Activated T-cell treated with anti-CD3 and anti-CD28 coated beads, Interleukin-2, amount 50 U/mL, for 1 hour (primary cell): Measurements from ENCODE around the gene ROBO1.

Source experiments
- DNase-seq: peaks from one replicate; pipeline ENCODE4 v3.0.0-alpha.2; 2020

The ROBO1 gene

GRCh38 chr3:78820542-78820941, 947.3 kb downstream of the ROBO1 start:
- DNase-seq: no peak

GRCh38 chr3:78818161-78818985, 949.4 kb downstream of the ROBO1 start:
- no peak for DNase-seq

- DNase-seq: no peak
These were observed 952.8 kb downstream of the ROBO1 start for GRCh38 chr3:78814893-78815562.

GRCh38 chr3:78812166-78812565, 955.6 kb downstream of the ROBO1 start:
- no peak for DNase-seq

- no peak for DNase-seq
These were observed 957.8 kb downstream of the ROBO1 start for GRCh38 chr3:78809966-78810365.

GRCh38 chr3:78804251-78805037, 963.4 kb downstream of the ROBO1 start:
- DNase-seq: no peak

GRCh38 chr3:78802562-78802930, 965.3 kb downstream of the ROBO1 start:
- no peak for DNase-seq

GRCh38 chr3:78801926-78802561, 965.8 kb downstream of the ROBO1 start:
- DNase-seq: no peak

GRCh38 chr3:78799681-78800080, 968.1 kb downstream of the ROBO1 start:
- DNase-seq: no peak

- DNase-seq: no peak
These were observed 969.4 kb downstream of the ROBO1 start for GRCh38 chr3:78798266-78798832.

- no peak for DNase-seq
These were observed 973.4 kb downstream of the ROBO1 start for GRCh38 chr3:78794431-78794830.

GRCh38 chr3:78792733-78793132, 975.1 kb downstream of the ROBO1 start:
- DNase-seq: no peak

- no peak for DNase-seq
These were observed 975.6 kb downstream of the ROBO1 start for GRCh38 chr3:78792212-78792611.

GRCh38 chr3:78791753-78792152, 976.0 kb downstream of the ROBO1 start:
- no peak for DNase-seq

- no peak for DNase-seq
These were observed 979.0 kb downstream of the ROBO1 start for GRCh38 chr3:78788839-78789238.

- no peak for DNase-seq
These were observed 982.8 kb downstream of the ROBO1 start for GRCh38 chr3:78785004-78785403.

- DNase-seq: no peak
These were observed 986.4 kb downstream of the ROBO1 start for GRCh38 chr3:78781351-78781750.

- DNase-seq: no peak
These were observed 1001.9 kb downstream of the ROBO1 start for GRCh38 chr3:78765671-78766485.

- no peak for DNase-seq
These were observed 1003.2 kb downstream of the ROBO1 start for GRCh38 chr3:78764634-78765033.

GRCh38 chr3:78762121-78762520, 1005.7 kb downstream of the ROBO1 start:
- no peak for DNase-seq

GRCh38 chr3:78761126-78761525, 1006.7 kb downstream of the ROBO1 start:
- DNase-seq: no peak

GRCh38 chr3:78757731-78758130, 1010.1 kb downstream of the ROBO1 start:
- DNase-seq: no peak
